HG02981 (cell line): ENCODE data around the gene KIF3A.

Experiments used
- ATAC-seq: cut with Tn5 transposase; IDR thresholded peaks from one replicate; pipeline ENCODE4 v1.9.1; 2021; ENCODE audit warnings: mild to moderate bottlenecking, moderate library complexity; ENCODE audit not compliant: unreplicated experiment

Gene KIF3A

GRCh38 chr5:132646583-132647266 is 90.6 kb downstream of the KIF3A start:
- no peak for ATAC-seq

GRCh38 chr5:132644177-132644576 is 93.2 kb downstream of the KIF3A start:
- ATAC-seq, result no peak
